Thyroid gland (tissue), 4 donors: ENCODE measurements around the gene POLDIP2. TPM values are rescaled to one million over a fixed set of nuclear protein-coding genes. Genes with fewer than 3 reads are reported as not detected.

Experiments
- DNase-seq, 2 donors: peaks; one replicate each; pipeline ENCODE4 v3.0.0-alpha.2; 2019
- H3K27ac ChIP-seq, 3 donors: fragments of 200-600 bp; sonication (generic); 1 replicate in 2 of 3; 2 replicates in 1 of 3; pipeline ENCODE4 v1.5.1; 2016 to 2019; ENCODE audit warnings: mild to moderate bottlenecking in 1 of 3, moderate library complexity in 1 of 3
- H3K27me3 ChIP-seq: fragments of 200-600 bp; sonication (generic); one replicate; pipeline ENCODE4 v1.5.1; 2019
- H3K36me3 ChIP-seq, 2 donors: fragments of 200-600 bp; sonication (generic); one replicate each; pipeline ENCODE4 v1.5.1; 2016 to 2019
- H3K4me1 ChIP-seq, 2 donors: fragments of 200-600 bp; sonication (generic); one replicate each; pipeline ENCODE4 v1.5.1; 2017 to 2019
- H3K4me3 ChIP-seq, 3 donors: fragments of 200-600 bp; sonication (generic); replicated peaks in 1 of 3; 1 replicate in 2 of 3; 2 replicates in 1 of 3; pipeline ENCODE4 v1.5.1; 2016; ENCODE audit warnings: mild to moderate bottlenecking in 1 of 3
- H3K9me3 ChIP-seq: fragments of 200-600 bp; sonication (generic); one replicate; pipeline ENCODE4 v1.5.1; 2017
- CTCF ChIP-seq, 6 experiments: fragments of 200-600 bp in 3 of 6; fragments of 450-650 bp in 3 of 6; sonication (generic) in 3 of 6; IDR thresholded peaks; one replicate each; pipeline ENCODE4 v1.5.1; 2016 to 2019; ENCODE audit warnings: antibody characterized with exemption in 6 of 6, mild to moderate bottlenecking in 2 of 6, inconsistent platforms in 1 of 6, moderate library complexity in 1 of 6
- POLR2A ChIP-seq, 2 donors: fragments of 450-650 bp; IDR thresholded peaks; one replicate each; pipeline ENCODE4 v1.6.1; 2017; ENCODE audit warnings: antibody characterized with exemption in 2 of 2, mild to moderate bottlenecking in 2 of 2, moderate library complexity in 1 of 2
- WGBS, 2 donors: methylation state at CpG; one replicate each; pipeline ENCODE4 v1.1.5; 2017; 5-methylcytosine and 5-hydroxymethylcytosine counted together
- intact Hi-C: fragments of 100-400 bp; cut with DNase I; formaldehyde crosslinking; loops from one replicate; pipeline ENCODE4 v1.15.1; 2023
- total RNA-seq, 4 donors: library from RNA; depleted of rRNA; stranded (reverse); fragments of >200 nt; gene quantifications; one replicate each; pipeline ENCODE4 v1.2.3, GENCODE V29; 2016

The POLDIP2 gene
- total RNA-seq, 4 donors from 2014 or later = 55.4 to 102 (median 91.7) TPM

GRCh38 chr17:28363776-28364650 lies 6.7 kb upstream of the POLDIP2 start:
- intact Hi-C loops = no loop called here
- no peak overlapping the region for H3K4me3 ChIP-seq
- H3K27me3 ChIP-seq = no peaks in the 10 kb centered on the region
- 89 to 97% methylated on average over 5 to 8 of the region's 8 CpGs for WGBS, 2 donors
- H3K27ac ChIP-seq = no peak overlapping the region
- no peak for DNase-seq
- no peaks in the 10 kb centered on the region for H3K4me1 ChIP-seq
- H3K36me3 ChIP-seq = peaks cover 35 to 40% of the 10 kb centered on the region in 2 donors
- TF ChIP-seq CTCF (IDR thresholded peaks at IDR 0.05) (no peak), POLR2A (IDR thresholded peaks at IDR 0.05) (no peak)
- no peaks in the 10 kb centered on the region for H3K9me3 ChIP-seq

GRCh38 chr17:28363186-28363585 lies 5.9 kb upstream of the POLDIP2 start:
- TF ChIP-seq CTCF (IDR thresholded peaks at IDR 0.05) = no peak
- no peak for TF ChIP-seq POLR2A (IDR thresholded peaks at IDR 0.05)
- Histone ChIP-seq H3K4me3 (no peak overlapping the region), H3K27me3 (no peaks in the 10 kb centered on the region), H3K36me3 (peaks cover 35 to 40% of the 10 kb centered on the region in 2 donors), H3K4me1 (peaks cover 3 to 4% of the 10 kb centered on the region in 2 donors), H3K9me3 (no peaks in the 10 kb centered on the region), H3K27ac (no peak overlapping the region)
- intact Hi-C loops = no loop called here
- WGBS, 2 donors = 83 to 90% methylated on average over 5 of the region's 5 CpGs
- DNase-seq = no peak

- no peaks in the 10 kb centered on the region for H3K27me3 ChIP-seq
- peak overlapping the region; percentile 88 to 94 (median 92) for H3K4me3 ChIP-seq
- no peak for DNase-seq
- H3K4me1 ChIP-seq = peaks cover 15 to 21% of the 10 kb centered on the region in 2 donors
- peak overlapping the region in 1 of 3 donors; percentile 83 for H3K27ac ChIP-seq
- 3 to 4% methylated on average over 4 of the region's 4 CpGs for whole genome bisulfite sequencing, 2 donors
- peaks cover 43 to 59% of the 10 kb centered on the region in 2 donors for H3K36me3 ChIP-seq
- TF ChIP-seq POLR2A (IDR thresholded peaks at IDR 0.05) (no peak), CTCF (IDR thresholded peaks at IDR 0.05) (no peak)
- intact Hi-C loops = no loop called here
- H3K9me3 ChIP-seq = no peaks in the 10 kb centered on the region
Measured at GRCh38 chr17:28357901-28358197, 522 bp upstream of the POLDIP2 start.

- no peak for DNase-seq
- Histone ChIP-seq H3K27ac (no peak overlapping the region), H3K9me3 (no peaks in the 10 kb centered on the region), H3K4me1 (peaks cover 0 to 14% of the 10 kb centered on the region in 2 donors), H3K4me3 (no peak overlapping the region), H3K27me3 (no peaks in the 10 kb centered on the region), H3K36me3 (peaks cover 73 to 77% of the 10 kb centered on the region in 2 donors)
- 94 to 97% methylated on average over 7 of the region's 7 CpGs for WGBS, 2 donors
- TF ChIP-seq POLR2A (IDR thresholded peaks at IDR 0.05) (no peak), CTCF (IDR thresholded peaks at IDR 0.05) (no peak)
- intact Hi-C loops = no loop called here
Measured at GRCh38 chr17:28350271-28350670, 7.1 kb downstream of the POLDIP2 start.

GRCh38 chr17:28348979-28349378 lies 8.3 kb downstream of the POLDIP2 start:
- Histone ChIP-seq H3K36me3 (peaks cover 75 to 77% of the 10 kb centered on the region in 2 donors), H3K27me3 (no peaks in the 10 kb centered on the region), H3K4me3 (no peak overlapping the region), H3K9me3 (no peaks in the 10 kb centered on the region), H3K27ac (no peak overlapping the region), H3K4me1 (peaks cover 0 to 16% of the 10 kb centered on the region in 2 donors)
- DNase-seq = no peak
- TF ChIP-seq POLR2A (IDR thresholded peaks at IDR 0.05) (no peak), CTCF (IDR thresholded peaks at IDR 0.05) (no peak)
- WGBS, 2 donors = 50 to 90% methylated on average over 2 to 3 of the region's 3 CpGs
- intact Hi-C loops = no loop called here
